Measurements from ENCODE around the gene SSPN.

GRCh38 chr12:26278666-26279065 lies 83.3 kb downstream of the SSPN start:
- TF ChIP-seq ZNF114 (CRISPR knock-in tag; IDR thresholded peaks at IDR 0.05) (no peak), POLR2AphosphoS5 (IDR thresholded peaks at IDR 0.05; ENCODE audit: low read depth) (no peak), EZH2phosphoT487 (IDR thresholded peaks at IDR 0.05; ENCODE audit: unreplicated experiment) (no peak), CREB1 (CRISPR knock-in tag; IDR thresholded peaks at IDR 0.05; ENCODE audit: low read depth) (no peak), JUNB (IDR thresholded peaks at IDR 0.05; ENCODE audit: unreplicated experiment) (no peak), REST (IDR thresholded peaks at IDR 0.05; ENCODE audit: unreplicated experiment) (no peak), STAT1 (IDR thresholded peaks at IDR 0.05; ENCODE audit: unreplicated experiment) (no peak), EZH2 (IDR thresholded peaks at IDR 0.05; ENCODE audit: low read depth, unreplicated experiment) (no peak)
- TF ChIP-seq, protein P1, sequence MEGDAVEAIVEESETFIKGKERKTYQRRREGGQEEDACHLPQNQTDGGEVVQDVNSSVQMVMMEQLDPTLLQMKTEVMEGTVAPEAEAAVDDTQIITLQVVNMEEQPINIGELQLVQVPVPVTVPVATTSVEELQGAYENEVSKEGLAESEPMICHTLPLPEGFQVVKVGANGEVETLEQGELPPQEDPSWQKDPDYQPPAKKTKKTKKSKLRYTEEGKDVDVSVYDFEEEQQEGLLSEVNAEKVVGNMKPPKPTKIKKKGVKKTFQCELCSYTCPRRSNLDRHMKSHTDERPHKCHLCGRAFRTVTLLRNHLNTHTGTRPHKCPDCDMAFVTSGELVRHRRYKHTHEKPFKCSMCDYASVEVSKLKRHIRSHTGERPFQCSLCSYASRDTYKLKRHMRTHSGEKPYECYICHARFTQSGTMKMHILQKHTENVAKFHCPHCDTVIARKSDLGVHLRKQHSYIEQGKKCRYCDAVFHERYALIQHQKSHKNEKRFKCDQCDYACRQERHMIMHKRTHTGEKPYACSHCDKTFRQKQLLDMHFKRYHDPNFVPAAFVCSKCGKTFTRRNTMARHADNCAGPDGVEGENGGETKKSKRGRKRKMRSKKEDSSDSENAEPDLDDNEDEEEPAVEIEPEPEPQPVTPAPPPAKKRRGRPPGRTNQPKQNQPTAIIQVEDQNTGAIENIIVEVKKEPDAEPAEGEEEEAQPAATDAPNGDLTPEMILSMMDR (conservative IDR thresholded peaks at IDR 0.05; ENCODE audit: low read depth in 2 of 2) = no peak
- TF ChIP-seq, protein P2, sequence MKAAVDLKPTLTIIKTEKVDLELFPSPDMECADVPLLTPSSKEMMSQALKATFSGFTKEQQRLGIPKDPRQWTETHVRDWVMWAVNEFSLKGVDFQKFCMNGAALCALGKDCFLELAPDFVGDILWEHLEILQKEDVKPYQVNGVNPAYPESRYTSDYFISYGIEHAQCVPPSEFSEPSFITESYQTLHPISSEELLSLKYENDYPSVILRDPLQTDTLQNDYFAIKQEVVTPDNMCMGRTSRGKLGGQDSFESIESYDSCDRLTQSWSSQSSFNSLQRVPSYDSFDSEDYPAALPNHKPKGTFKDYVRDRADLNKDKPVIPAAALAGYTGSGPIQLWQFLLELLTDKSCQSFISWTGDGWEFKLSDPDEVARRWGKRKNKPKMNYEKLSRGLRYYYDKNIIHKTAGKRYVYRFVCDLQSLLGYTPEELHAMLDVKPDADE (IDR thresholded peaks at IDR 0.05) = no peak
- TF ChIP-seq, protein P3, sequence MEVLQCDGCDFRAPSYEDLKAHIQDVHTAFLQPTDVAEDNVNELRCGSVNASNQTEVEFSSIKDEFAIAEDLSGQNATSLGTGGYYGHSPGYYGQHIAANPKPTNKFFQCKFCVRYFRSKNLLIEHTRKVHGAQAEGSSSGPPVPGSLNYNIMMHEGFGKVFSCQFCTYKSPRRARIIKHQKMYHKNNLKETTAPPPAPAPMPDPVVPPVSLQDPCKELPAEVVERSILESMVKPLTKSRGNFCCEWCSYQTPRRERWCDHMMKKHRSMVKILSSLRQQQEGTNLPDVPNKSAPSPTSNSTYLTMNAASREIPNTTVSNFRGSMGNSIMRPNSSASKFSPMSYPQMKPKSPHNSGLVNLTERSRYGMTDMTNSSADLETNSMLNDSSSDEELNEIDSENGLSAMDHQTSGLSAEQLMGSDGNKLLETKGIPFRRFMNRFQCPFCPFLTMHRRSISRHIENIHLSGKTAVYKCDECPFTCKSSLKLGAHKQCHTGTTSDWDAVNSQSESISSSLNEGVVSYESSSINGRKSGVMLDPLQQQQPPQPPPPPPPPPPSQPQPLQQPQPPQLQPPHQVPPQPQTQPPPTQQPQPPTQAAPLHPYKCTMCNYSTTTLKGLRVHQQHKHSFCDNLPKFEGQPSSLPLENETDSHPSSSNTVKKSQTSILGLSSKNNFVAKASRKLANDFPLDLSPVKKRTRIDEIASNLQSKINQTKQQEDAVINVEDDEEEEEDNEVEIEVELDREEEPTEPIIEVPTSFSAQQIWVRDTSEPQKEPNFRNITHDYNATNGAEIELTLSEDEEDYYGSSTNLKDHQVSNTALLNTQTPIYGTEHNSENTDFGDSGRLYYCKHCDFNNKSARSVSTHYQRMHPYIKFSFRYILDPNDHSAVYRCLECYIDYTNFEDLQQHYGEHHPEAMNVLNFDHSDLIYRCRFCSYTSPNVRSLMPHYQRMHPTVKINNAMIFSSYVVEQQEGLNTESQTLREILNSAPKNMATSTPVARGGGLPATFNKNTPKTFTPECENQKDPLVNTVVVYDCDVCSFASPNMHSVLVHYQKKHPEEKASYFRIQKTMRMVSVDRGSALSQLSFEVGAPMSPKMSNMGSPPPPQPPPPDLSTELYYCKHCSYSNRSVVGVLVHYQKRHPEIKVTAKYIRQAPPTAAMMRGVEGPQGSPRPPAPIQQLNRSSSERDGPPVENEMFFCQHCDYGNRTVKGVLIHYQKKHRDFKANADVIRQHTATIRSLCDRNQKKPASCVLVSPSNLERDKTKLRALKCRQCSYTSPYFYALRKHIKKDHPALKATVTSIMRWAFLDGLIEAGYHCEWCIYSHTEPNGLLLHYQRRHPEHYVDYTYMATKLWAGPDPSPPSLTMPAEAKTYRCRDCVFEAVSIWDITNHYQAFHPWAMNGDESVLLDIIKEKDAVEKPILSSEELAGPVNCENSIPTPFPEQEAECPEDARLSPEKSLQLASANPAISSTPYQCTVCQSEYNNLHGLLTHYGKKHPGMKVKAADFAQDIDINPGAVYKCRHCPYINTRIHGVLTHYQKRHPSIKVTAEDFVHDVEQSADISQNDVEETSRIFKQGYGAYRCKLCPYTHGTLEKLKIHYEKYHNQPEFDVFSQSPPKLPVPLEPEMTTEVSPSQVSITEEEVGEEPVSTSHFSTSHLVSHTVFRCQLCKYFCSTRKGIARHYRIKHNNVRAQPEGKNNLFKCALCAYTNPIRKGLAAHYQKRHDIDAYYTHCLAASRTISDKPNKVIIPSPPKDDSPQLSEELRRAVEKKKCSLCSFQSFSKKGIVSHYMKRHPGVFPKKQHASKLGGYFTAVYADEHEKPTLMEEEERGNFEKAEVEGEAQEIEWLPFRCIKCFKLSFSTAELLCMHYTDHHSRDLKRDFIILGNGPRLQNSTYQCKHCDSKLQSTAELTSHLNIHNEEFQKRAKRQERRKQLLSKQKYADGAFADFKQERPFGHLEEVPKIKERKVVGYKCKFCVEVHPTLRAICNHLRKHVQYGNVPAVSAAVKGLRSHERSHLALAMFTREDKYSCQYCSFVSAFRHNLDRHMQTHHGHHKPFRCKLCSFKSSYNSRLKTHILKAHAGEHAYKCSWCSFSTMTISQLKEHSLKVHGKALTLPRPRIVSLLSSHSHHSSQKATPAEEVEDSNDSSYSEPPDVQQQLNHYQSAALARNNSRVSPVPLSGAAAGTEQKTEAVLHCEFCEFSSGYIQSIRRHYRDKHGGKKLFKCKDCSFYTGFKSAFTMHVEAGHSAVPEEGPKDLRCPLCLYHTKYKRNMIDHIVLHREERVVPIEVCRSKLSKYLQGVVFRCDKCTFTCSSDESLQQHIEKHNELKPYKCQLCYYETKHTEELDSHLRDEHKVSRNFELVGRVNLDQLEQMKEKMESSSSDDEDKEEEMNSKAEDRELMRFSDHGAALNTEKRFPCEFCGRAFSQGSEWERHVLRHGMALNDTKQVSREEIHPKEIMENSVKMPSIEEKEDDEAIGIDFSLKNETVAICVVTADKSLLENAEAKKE (CRISPR knock-in tag; IDR thresholded peaks at IDR 0.05) = no peak
